HG03575 (cell line): ENCODE data around the gene MRPS18A.

Source experiments
- ATAC-seq: cut with Tn5 transposase; IDR thresholded peaks from one replicate; pipeline ENCODE4 v1.9.1; 2021; ENCODE audit not compliant: unreplicated experiment, insufficient number of reproducible peaks, low FRiP score; ENCODE audit errors: extremely low read depth

The MRPS18A gene

DNA sequence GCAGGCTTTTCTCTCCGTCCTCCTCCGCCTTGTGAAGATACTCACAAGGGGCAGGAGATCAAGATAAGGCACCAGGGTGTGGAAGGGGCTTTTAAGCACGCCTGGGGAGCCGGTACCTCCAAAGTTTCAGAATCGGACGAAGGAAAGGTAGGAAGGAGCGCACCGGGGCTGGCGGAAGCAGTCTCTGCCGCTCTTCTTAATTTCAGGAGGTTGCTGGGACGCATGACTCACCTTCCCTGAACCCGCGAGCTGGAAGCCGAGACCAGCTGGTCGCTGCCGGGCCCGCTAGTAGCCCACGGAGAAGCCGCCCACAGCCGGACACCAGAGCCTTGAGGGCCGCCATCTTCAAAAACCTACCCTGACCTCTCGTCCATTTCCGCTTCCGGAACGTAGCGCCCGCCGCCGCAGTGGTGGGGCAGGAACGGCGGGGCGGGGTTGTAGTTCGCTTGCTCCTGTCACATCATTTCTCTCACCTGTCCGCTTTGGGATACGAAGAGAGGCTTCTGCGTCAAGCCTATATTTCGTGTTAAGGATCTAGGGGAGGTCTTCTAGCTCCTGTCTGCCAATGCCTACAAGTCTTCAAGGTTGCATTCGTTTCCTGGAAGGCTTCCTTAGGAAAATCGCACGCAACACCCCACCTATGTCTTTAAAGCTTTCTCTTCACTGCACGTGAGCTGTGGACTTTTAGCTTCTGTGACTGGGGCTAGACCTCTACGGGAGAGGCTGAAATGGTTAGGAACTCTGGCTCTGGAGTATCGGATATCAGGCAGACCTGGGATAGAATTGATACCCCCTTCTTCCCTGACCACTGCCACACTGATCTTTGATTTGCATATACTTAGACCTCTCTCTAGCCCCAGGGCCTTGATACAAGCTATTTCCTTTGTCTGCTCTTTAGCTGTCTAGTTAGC is at the start of gene MRPS18A:
Gene MRPS18A (minus strand): TSS at position 355 of the 911 bp plus-strand sequence. CDS start 12 bp downstream, at position 343.
- ATAC-seq: no peak

DNA sequence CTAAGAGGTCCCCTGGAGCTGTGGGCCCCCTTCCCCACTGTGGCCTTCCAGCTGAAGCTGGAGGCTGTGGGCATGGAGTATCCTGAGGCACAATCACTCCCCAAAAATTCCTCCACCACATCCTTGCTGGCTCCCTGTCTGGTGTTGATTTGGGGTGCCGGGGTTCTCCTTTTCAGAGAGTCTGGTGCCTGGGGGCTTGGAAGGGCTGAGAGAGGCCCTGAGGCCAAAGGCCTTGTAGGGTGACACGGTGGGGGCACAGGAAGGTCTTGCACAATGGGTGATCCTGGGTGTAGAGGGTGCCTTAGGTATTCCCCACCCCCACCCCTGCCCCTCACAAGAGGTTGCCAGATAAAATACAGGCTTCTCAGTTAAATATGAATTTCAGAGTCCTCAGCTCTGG is 49.3 kb upstream of the MRPS18A start:
- no peak for ATAC-seq

DNA sequence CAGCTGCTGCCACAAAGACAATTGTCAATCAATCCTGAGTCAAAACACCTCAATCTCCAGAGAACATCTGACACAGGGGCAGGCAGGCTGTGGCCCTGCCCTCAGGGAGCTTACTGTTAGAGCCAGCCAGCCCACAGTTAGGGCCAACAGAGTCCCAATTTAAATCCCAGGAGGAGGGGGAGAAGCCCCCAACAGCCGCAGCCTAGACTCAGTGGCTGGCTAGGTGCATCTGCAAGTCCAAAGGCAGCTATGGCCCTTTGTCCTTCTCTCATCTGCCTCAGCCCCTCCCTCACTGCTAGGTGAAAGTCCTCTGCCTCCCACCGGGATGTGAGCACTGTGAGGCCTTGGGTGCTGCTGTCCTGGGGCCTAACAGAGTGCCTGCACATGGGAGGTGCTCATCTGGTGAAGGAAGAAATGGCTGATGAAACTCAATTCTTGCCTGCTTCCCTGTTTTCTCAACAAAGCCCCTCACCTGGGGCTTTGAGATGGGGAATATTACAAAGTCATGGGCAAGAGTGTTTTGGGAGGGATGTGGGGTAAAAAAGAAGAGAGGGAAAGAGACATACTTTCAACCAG is 48.7 kb upstream of the MRPS18A start:
- no peak for ATAC-seq

DNA sequence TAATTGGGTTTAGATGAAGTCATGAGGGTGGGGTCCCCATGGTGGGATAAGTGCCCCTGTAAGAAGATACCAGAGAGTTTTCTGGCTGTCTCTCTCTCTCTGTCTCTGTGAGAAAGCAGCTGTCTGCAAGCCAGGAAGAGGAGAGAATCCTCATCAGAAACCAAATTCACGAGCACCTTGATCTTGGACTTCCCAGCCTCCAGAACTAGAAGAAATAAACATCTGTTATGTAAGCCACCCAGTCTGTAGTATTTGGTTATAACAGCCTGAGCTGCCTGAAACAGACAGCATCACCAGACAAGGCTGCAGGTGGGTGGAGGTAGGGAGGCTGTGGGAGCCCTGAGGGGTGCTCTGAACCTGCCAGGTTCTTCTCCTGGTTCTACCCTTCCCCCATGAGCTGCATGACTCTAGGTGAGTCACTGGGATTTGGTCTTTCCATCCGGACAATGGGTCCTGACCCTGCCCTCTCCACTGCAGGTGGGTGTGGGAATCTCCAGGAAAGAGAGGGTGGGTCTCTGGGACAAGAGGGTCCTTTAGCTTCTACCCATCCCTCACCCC is 48.1 kb upstream of the MRPS18A start:
- ATAC-seq: no peak

DNA sequence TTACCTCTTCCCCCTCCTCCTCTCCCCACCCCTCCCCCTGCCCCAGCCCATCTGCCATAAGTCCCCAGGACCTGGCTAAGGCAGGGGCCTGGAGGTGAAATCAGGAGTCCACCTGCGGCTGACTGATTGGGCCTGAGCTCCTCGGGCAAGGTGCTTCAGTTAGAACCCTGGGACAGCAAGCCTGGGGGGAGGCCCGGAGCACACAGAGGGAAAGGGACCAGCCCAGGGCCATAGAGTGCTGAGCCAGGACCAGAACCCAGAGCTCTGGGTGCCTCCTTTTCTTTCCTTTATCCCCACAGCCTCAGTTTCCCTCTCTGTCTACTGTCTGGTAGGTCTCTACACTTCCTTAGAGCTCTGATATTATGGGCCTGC is 46.7 kb upstream of the MRPS18A start:
- ATAC-seq: no peak

DNA sequence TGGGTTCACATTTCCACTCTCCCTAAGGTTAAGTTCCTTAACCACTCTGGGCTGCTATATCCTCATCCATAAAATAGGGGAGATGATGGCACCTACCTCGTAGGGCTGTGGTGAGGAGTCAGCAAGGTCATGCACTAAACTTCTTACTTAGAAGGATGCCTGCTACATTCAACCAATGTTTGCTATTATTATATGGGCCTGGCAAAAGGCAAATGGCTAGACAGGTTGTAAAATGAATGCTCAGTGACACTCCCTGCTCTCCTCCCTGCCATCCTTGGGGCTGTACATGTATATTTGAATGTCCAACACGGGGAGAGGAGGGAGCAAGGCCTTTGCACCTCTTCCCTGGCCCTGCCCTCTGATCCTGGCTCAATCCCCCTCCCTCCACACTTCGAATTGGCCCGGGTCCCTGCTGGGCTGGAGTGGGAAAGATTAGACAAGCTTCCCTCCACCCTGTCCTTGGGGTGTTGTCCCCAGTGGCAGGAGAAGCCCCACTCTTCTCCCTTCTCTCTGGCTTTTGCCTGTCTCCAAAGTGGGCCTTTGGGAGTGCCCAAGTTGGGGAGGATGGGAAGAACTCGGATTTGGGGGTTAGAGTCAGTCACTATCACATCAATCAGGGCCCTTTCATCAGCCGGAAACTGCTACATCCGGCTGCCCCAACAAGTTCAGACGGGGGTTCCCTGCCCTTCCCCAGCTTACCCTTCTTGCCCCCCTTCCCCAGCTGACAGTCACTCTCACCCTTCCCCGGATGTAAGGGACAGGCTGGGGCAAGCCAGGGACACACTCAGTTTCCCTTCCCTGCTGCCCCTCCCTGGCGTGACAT is 46.1 kb upstream of the MRPS18A start:
- ATAC-seq: no peak

DNA sequence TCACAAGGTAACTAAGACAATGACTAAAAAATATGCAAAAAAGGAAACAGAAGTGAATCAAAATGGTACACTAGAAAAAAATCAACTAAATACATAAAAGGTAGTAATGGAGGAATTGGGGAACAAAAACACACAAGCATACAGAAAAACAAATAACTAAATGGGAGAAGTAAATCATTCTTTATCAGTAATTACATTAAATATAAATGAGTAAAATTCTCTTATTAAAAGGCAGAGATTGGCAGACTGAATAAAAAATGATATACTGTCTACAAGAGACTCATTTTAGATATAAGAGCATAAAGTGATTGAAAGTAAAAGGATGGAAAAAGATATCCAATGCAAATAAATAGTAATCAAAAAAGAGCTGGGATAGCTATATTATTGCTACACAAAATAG is 43.0 kb upstream of the MRPS18A start:
- no peak for ATAC-seq

DNA sequence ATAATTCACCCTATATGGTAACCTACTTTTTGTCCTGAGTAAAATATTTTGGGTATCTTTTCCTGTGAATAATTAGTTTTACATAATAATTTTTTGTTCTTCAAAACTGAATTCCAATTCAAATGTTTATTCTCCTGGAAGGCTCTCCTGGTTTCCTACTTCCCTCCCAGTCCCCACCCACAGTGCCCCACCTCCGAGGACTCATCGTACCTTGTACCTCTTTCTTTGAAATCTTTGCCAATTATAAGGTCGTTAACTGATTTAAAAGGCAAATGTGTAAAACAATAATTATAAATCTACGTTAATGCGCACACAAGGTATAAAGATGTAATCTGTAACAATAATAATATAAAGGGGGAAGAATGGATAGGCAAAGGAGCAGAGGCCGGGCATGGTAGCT is 41.9 kb upstream of the MRPS18A start:
- no peak for ATAC-seq

DNA sequence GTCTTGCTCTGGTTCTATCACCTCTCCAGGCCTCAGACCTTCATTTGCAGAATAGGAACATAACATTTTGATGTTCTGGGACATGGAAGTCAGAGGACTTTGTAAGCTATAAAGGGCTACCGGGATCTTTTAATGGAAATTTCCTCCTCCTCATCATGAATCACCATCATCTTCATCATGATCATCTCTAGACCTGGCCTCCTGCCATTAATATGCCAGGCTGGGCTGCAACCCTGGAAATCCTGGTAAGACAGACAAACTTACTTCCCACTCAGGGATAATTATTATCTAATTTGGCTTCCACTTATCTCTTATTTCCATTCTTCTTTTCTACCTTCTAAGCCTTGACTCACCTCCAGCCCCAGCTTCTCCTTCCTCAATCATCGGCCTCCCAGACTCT is 41.0 kb upstream of the MRPS18A start:
- ATAC-seq: no peak

DNA sequence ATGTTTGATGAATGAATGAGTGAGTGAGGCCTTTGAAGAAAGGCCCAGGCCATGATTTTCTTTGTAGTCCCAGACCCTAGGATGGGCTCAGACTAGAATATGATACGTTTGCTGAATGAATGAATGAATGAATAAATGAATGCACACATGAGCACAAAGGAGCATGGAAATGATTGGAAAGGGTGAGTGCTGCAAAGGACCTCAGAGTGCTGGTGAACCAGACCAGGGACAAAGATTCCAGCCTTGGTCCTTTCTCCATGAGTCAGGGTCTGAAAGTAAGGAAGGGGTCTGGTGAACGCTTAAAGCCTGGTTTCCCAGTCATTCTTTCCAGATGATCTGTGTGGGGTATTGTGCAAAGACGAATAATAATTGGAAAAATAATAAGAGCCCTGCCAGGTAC is 40.0 kb upstream of the MRPS18A start:
- ATAC-seq: no peak

DNA sequence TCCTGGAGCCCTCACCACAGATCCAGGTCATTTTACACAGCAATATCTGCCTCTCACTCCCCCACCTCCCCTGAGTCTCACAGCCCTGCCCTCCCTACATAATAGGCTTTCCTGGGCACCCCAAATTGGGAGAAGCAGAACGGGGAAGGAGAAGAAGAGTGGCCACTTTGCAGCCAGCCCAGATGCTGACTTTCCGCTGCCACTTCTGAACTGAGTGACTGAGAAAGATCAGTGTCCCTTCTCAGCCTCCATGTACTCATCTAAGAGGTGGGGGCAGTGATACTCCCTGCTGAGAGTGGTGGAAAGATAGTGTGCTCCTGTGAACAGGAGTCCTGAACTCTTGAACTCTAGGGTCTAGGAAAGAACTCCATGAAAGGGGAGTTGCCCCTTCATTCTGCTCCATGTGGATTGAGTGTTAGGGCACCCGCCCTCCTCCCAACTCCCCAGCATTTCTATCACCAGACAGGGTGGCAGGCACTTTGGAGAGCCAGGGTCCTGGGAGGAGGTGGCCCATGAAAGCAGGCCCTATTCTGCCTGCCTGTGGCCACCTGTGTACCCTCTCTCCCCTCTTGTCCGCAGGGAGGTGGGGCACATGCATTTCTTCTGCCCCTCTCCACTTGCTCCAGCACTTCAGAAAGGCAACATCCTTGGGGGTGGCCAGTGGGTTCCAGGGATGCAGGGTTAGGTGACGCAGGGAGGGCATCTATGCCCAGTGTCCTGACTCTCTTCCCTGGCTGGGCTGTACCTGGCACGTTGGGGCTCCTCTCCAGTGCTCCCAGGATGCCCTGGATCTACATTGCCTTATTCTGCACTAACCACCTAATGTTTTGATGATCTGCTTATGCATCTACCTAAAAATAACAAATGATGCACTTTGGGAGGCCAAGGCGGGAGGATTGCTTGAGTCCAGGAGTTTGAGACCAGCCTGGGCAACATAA is 38.3 kb upstream of the MRPS18A start:
- ATAC-seq: no peak

DNA sequence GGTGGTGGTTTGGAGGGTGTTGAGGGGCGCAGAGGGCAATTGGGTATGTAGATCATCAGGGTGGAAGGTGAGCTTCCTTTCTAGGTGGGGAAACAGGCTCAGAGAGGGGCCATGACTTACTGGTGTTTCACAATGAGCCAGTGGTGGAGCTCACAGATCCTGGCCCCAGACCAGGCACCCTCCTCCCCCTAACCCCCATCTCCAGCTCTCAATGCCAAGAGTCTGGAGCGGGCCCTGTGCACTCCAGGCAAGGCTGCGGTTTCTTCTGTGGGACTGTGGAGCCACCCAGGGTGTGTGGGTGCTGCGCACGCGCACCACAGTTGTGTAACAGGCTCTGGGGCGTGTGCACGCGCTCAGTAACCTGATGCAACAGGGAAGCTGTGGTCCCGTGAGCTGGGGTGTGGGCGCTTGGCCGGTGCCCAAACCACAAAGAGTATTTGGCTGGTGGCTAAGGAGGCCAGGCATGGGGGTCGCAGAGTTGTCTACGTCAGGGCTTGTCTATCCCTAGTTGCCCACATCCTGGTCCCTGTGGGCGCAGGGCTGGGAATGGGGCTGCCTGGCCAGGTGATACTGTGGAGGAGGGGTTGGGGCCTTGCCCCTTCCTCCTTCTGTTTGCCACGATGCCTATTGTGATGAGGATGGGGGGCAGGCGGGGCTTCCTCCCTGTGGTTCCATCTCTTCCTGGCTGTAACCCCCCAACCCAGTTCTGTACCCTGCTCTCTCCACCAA is 37.5 kb upstream of the MRPS18A start:
- no peak for ATAC-seq

DNA sequence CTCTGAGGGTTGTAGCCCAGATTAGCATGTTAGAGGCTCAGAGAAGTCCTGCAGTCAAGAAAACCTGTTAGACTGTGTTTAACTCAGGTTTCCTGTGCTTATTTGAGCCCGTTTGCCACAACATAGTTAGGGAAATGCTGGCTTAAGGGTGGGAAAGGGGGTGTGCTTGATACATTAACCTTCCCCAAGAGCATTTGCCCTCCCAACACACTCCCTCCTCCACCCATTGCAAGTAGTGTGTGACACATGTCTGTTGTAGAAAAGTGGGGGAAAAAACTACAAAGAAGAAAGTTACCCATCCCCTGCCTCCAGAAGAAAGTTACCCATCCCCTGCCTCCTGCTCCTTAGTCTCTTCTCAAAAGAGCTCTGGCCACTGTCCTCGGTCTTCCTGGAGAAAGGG is 36.8 kb upstream of the MRPS18A start:
- no peak for ATAC-seq

DNA sequence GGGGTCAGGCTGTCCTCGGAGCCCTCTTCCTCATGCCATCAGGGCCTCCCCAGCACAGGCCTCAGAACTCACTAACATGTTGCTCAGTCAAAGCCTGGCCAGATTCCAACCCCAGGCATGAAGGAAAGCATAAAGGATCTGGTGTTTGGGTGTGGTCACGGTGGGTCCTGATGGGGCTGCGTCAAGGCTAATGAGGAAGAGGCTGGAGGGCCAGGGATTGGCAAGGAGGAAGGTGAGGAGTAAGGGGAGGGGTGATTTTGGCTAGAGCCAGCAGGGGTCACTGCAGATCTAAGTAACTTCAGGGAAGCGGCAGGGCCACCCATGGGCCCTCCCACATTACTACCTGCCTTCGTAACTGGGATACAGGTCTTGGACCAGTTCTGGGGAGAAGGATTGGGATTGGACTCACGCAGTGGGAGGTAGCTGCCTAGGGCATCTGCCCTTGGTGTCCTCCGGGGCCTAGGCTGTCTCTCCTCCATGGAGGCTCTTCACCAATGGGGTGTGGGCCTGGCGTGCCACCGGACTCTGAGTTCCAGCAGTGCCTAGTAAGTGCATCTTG is 36.2 kb upstream of the MRPS18A start:
- no peak for ATAC-seq

DNA sequence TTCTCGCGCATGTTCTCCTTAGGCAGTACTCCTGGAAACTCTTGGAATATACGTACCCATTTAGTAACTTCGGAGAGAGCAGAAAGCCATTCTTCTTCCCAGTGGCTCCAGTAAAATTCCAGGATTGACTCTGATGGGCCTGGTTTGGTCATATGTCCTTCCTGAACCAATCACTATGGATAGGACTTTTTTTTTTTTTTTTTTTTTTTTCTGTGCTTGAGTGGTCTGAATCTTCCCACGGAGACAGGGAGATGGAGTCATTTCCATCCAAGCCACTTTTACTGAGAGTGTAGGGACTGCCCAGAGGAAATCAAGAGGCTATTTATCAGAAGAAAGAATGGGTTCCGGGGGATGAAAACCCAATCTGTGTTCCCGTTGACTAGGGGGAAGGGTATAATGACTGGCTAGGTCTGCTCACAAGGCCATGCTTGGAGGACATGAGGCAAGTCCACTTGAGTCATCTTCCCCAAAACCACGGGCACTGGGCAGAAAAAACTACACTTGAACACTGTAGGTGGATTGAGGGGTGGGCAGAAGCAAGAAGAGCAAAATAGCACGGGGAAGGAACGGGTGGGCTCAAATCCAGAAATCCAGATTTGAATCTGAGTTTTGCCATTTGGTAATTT is 35.4 kb upstream of the MRPS18A start:
- ATAC-seq: no peak

DNA sequence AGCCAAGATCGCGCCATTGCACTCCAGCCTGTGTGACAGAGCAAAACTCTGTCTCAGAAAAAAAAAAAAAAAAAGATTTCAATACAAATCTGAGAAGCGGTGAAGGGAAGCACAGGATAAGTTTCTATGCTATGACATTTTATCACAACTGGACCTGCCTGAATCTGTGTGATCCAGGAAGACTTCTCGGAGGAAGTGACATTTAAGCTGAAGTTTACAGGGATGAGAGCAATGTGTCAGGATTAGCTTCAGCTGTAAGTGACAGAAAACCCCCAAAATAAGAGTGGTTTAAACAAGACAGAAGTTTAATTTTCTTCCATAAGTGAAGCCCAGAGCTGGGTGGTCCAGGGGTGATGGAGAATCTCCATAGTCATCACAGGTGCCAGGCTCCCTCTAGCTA is 33.4 kb upstream of the MRPS18A start:
- ATAC-seq: no peak

DNA sequence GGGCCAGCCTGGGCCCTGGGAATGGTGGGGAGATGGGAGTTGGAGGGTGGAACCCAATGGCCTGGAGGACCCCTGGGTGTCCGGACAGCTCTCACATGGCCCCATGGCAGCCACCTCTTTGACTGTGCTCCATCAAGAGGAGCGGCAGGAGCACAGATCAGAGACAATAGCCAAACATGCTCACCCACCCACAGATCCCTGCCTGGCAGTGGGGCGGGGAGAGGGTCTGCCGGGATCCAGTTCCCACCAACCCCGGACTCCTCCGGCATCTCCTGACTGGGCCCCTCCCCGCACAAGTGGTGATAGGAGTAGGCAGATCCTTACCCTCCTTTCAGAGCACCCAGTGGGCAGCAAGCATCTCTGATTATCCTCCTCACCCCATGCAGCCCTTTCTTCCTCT is 31.9 kb upstream of the MRPS18A start:
- ATAC-seq: no peak
